Measurements from ENCODE around the gene LRRC37B. TPM values are rescaled to one million over a fixed set of nuclear protein-coding genes. Genes with fewer than 3 reads are reported as not detected.
"Not testable (repeated sequence)": the region's sequence is repeated elsewhere in the genome, so short reads cannot be mapped to it uniquely, and the experiment has no call there.

The LRRC37B gene
- total RNA-seq, 2 experiments from 2014 or later: 15.5 to 17.3 TPM

DNA sequence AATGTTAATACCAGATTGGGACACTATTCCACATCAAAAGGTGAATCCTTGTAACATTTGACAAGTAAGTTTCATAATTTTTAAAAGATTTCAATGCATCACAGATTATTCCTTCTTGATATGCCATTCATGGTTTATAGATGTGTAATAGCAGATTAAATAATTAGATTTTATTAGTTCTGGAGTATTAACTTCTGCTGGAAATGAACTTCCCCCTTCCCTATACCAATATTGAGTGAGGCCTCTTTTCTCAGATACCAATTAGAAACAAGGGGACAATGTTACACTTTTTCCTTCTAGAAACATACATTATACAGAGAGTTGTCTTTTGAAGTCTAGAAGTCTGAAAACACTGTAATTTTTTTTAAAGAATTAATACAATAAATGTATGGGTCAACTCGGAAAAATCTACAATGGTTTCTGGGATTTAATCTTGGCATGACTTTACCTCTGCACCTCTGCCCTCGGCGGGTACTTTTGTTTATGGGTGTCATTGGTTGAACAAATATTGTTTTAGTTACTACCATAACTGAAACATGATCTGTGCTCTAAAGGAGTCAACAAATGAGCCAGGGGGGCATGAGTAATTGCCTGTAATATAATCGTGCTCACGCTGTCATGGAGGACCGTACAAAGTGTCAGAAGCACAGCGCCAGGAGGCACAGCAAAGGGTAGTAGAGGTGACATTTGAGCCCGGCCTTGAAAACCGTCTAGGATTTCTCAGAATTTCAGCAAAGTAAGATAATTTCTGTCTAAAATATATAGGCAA lies 8.2 kb downstream of the LRRC37B start:
- POLR2A ChIA-PET: interaction anchor here (1.5 kb wide), 1 partner anchor 8 kb away, joined by 5 read pairs; the partner anchor contains the start of gene LRRC37B
- H3K4me3 Mint-ChIP-seq: no peak overlapping the region

GRCh38 chr17:32016231-32016630 lies 9.0 kb downstream of the LRRC37B start:
- DNase-seq: no peak
- no peaks in the 10 kb centered on the region for H3K9me3 Mint-ChIP-seq
- H3K4me1 Mint-ChIP-seq (ENCODE audit: low read depth): peaks cover 35% of the 10 kb centered on the region
- CTCF ChIA-PET: interaction anchor here (0.9 to 1.9 kb wide), 2 partner anchors 8 to 123 kb away, joined by 3 to 12 read pairs; partner anchors contain the start of gene LRRC37B
- no peak for TF ChIP-seq CTCF (IDR thresholded peaks at IDR 0.05)
- H3K36me3 Mint-ChIP-seq (ENCODE audit: low read depth): peaks cover 10% of the 10 kb centered on the region
- no peak for ATAC-seq
- no peak overlapping the region for H3K4me3 Mint-ChIP-seq
- intact Hi-C loops (cut with micrococcal nuclease): no loop called here
- POLR2A ChIA-PET: interaction anchor here (1.5 kb wide), 1 partner anchor 9 kb away, joined by 5 read pairs; the partner anchor contains the start of gene LRRC37B
- H3K27me3 Mint-ChIP-seq: no peaks in the 10 kb centered on the region
- peak overlapping the region; percentile 89 for H3K27ac Mint-ChIP-seq

More for the DNA sequence above, 8.2 kb downstream of the LRRC37B start:
- CTCF ChIA-PET: no interaction called here
- Mint-ChIP-seq H3K9me3 (no peaks in the 10 kb centered on the region), H3K36me3 (ENCODE audit: low read depth) (peaks cover 13% of the 10 kb centered on the region), H3K27ac (peak overlapping the region; percentile 57), H3K27me3 (no peaks in the 10 kb centered on the region), H3K4me1 (ENCODE audit: low read depth) (peaks cover 39% of the 10 kb centered on the region)
- no peak for TF ChIP-seq CTCF (IDR thresholded peaks at IDR 0.05)
- ATAC-seq: no peak
- no peak for DNase-seq
- intact Hi-C loops (cut with micrococcal nuclease): no loop called here

- no peak overlapping the region for H3K4me3 Mint-ChIP-seq
- ChIA-PET CTCF (interaction anchor here (0.9 kb wide), 1 partner anchor 120 kb away, joined by 3 read pairs; no protein-coding TSS in a partner anchor), POLR2A (interaction anchor here (0.6 kb wide), 1 partner anchor 11 kb away, joined by 4 read pairs; no protein-coding TSS in a partner anchor)
- no peak for DNase-seq
- peaks cover 22% of the 10 kb centered on the region for H3K4me1 Mint-ChIP-seq (ENCODE audit: low read depth)
- no peak for ATAC-seq
- no peak overlapping the region for H3K27ac Mint-ChIP-seq
- H3K9me3 Mint-ChIP-seq: no peaks in the 10 kb centered on the region
- intact Hi-C loops (cut with micrococcal nuclease): no loop called here
- peaks cover 7% of the 10 kb centered on the region for H3K36me3 Mint-ChIP-seq (ENCODE audit: low read depth)
- no peaks in the 10 kb centered on the region for H3K27me3 Mint-ChIP-seq
- TF ChIP-seq CTCF (IDR thresholded peaks at IDR 0.05): no peak
Measured at GRCh38 chr17:32019228-32019627, 12.0 kb downstream of the LRRC37B start.

- ATAC-seq (no peak), DNase-seq (no peak)
- Mint-ChIP-seq H3K4me3 (no peak overlapping the region), H3K36me3 (ENCODE audit: low read depth) (peaks cover 7% of the 10 kb centered on the region), H3K9me3 (no peaks in the 10 kb centered on the region), H3K27ac (no peak overlapping the region), H3K4me1 (ENCODE audit: low read depth) (peaks cover 14% of the 10 kb centered on the region), H3K27me3 (no peaks in the 10 kb centered on the region)
- ChIA-PET POLR2A (interaction anchor here (1.2 kb wide), 1 partner anchor 14 kb away, joined by 3 read pairs; the partner anchor contains the start of gene LRRC37B), CTCF (no interaction called here)
- TF ChIP-seq CTCF (IDR thresholded peaks at IDR 0.05): no peak
- intact Hi-C loops (cut with micrococcal nuclease): no loop called here
Measured at GRCh38 chr17:32020943-32021614, 13.9 kb downstream of the LRRC37B start.

GRCh38 chr17:32021615-32021955 lies 14.4 kb downstream of the LRRC37B start:
- Mint-ChIP-seq H3K4me3 (no peak overlapping the region), H3K4me1 (ENCODE audit: low read depth) (peaks cover 9% of the 10 kb centered on the region), H3K27me3 (no peaks in the 10 kb centered on the region), H3K36me3 (ENCODE audit: low read depth) (peaks cover 7% of the 10 kb centered on the region), H3K9me3 (no peaks in the 10 kb centered on the region), H3K27ac (no peak overlapping the region)
- intact Hi-C loops (cut with micrococcal nuclease): no loop called here
- no peak for DNase-seq
- ChIA-PET CTCF (no interaction called here), POLR2A (no interaction called here)
- no peak for ATAC-seq
- TF ChIP-seq CTCF (IDR thresholded peaks at IDR 0.05): no peak

DNA sequence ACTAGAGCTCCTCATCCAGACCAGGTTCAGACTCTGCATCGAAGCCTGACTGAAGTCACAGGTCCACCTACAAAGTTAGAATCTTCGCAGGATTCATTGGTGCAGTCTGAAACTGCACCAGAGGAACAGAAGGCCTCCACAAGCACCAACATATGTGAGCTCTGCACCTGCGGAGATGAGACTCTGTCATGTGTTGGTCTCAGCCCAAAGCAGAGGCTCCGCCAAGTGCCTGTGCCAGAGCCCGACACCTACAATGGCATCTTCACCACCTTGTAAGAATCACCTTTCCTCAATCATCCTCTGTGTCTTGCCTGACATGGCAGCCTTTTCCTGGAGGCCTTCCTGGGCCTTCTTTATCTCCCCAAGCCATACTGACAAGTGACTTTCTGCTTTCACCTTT lies 15.4 kb downstream of the LRRC37B start:
- ATAC-seq; H3K9me3 Mint-ChIP-seq; H3K36me3 Mint-ChIP-seq (ENCODE audit: low read depth); CTCF ChIA-PET; intact Hi-C loops (cut with micrococcal nuclease); H3K4me3 Mint-ChIP-seq; H3K27me3 Mint-ChIP-seq; DNase-seq; POLR2A ChIA-PET; H3K4me1 Mint-ChIP-seq (ENCODE audit: low read depth): not testable (repeated sequence)
- H3K27ac Mint-ChIP-seq: peak overlapping the region; percentile 5

DNA sequence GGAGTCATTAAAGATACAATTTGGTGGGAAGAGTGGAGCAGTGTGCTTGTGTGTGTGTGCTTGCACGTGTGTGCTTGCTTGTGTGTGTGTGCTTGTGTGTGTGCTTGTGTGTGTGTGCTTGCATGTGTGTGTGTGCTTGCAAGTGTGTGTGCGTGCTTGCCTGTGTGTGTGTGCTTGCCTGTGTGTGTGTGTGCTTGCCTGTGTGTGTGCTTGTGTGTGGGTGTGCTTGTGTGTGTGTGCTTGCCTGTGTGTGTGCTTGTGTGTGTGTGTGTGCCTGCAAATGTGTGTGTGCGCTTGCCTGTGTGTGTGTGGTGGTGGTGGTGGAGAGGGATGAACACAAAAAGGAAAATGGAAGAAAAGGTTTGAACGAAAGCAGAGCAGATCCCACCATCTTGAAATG lies 20.1 kb downstream of the LRRC37B start:
- H3K9me3 Mint-ChIP-seq; ATAC-seq; H3K27me3 Mint-ChIP-seq; H3K27ac Mint-ChIP-seq; POLR2A ChIA-PET; CTCF ChIA-PET; DNase-seq; H3K36me3 Mint-ChIP-seq (ENCODE audit: low read depth); H3K4me1 Mint-ChIP-seq (ENCODE audit: low read depth); intact Hi-C loops (cut with micrococcal nuclease); H3K4me3 Mint-ChIP-seq: not testable (repeated sequence)

Measured in activated CD8-positive, alpha-beta T cell treated with anti-CD3 and anti-CD28 coated beads for 36 hours (primary cell).